BLaER1 treated with 17β-estradiol and CSF1 and Interleukin-3, amounts not matched to agents 10 nM and 100 nM (cell line): ENCODE data around the gene ACTL7A.
"Not testable (repeated sequence)": the region's sequence is repeated elsewhere in the genome, so short reads cannot be mapped to it uniquely, and the experiment has no call there.

Source experiments
- H3K27ac ChIP-seq, 11 experiments: shearing (Covaris generic); formaldehyde crosslinking; 2 replicates each; pipeline ENCODE4 v1.8.1; 2022
- H3K27me3 ChIP-seq, 11 experiments: shearing (Covaris generic); formaldehyde crosslinking; 2 replicates each; pipeline ENCODE4 v1.8.1; 2022
- H3K36me3 ChIP-seq, 11 experiments: shearing (Covaris generic); formaldehyde crosslinking; 2 replicates each; pipeline ENCODE4 v1.8.1; 2022
- H3K4me1 ChIP-seq, 10 experiments: shearing (Covaris generic); formaldehyde crosslinking; 2 replicates each; pipeline ENCODE4 v1.8.1; 2022
- H3K4me2 ChIP-seq, 11 experiments: shearing (Covaris generic); formaldehyde crosslinking; 2 replicates each; pipeline ENCODE4 v1.8.1; 2022
- H3K4me3 ChIP-seq, 10 experiments: shearing (Covaris generic); formaldehyde crosslinking; 2 replicates each; pipeline ENCODE4 v1.8.1; 2022
- H3K9ac ChIP-seq, 11 experiments: shearing (Covaris generic); formaldehyde crosslinking; 2 replicates each; pipeline ENCODE4 v1.8.1; 2022
- H3K9me3 ChIP-seq, 11 experiments: shearing (Covaris generic); formaldehyde crosslinking; replicated peaks in 1 of 11; 2 replicates each; pipeline ENCODE4 v1.8.1; 2022
- H4K20me1 ChIP-seq, 11 experiments: shearing (Covaris generic); formaldehyde crosslinking; 2 replicates each; pipeline ENCODE4 v1.8.1; 2022
- Cebpa-rat ChIP-seq, 11 experiments: shearing (Covaris generic); IDR thresholded peaks; 2 replicates each; pipeline ENCODE4 v1.8.1; 2022

Gene ACTL7A

GRCh38 chr9:108876425-108876824, 14.4 kb downstream of the ACTL7A start:
- H3K36me3 ChIP-seq: peaks cover 88 to 100% (median 94%) of the 10 kb centered on the region in 11 experiments
- no peaks in the 10 kb centered on the region for H3K4me1 ChIP-seq
- H3K9ac ChIP-seq: no peak overlapping the region
- H3K27ac ChIP-seq: no peak overlapping the region
- H3K9me3 ChIP-seq: peaks cover 8 to 17% (median 10%) of the 10 kb centered on the region in 11 experiments
- no peaks in the 10 kb centered on the region for H3K27me3 ChIP-seq
- no peaks in the 10 kb centered on the region for H4K20me1 ChIP-seq
- no peak overlapping the region for H3K4me2 ChIP-seq
- no peak for TF ChIP-seq Cebpa-rat (IDR thresholded peaks at IDR 0.05)
- H3K4me3 ChIP-seq: no peak overlapping the region

GRCh38 chr9:108877524-108877923, 15.5 kb downstream of the ACTL7A start:
- Histone ChIP-seq H3K9ac (no peak overlapping the region), H4K20me1 (no peaks in the 10 kb centered on the region), H3K27me3 (no peaks in the 10 kb centered on the region), H3K27ac (no peak overlapping the region), H3K4me1 (no peaks in the 10 kb centered on the region), H3K9me3 (peaks cover 0 to 8% (median 0%) of the 10 kb centered on the region in 11 experiments; a peak in 1 of 22 replicates), H3K36me3 (peaks cover 87 to 100% (median 94%) of the 10 kb centered on the region in 11 experiments), H3K4me2 (no peak overlapping the region), H3K4me3 (no peak overlapping the region)
- TF ChIP-seq Cebpa-rat (IDR thresholded peaks at IDR 0.05): no peak

- Histone ChIP-seq H3K27ac (no peak overlapping the region), H3K4me1 (no peaks in the 10 kb centered on the region), H3K36me3 (peaks cover 69 to 90% (median 81%) of the 10 kb centered on the region in 11 experiments), H3K9me3 (no peaks in the 10 kb centered on the region), H3K9ac (no peak overlapping the region), H3K4me3 (no peak overlapping the region), H4K20me1 (no peaks in the 10 kb centered on the region), H3K27me3 (no peaks in the 10 kb centered on the region), H3K4me2 (no peak overlapping the region)
- TF ChIP-seq Cebpa-rat (IDR thresholded peaks at IDR 0.05): no peak
Measured at GRCh38 chr9:108880738-108881316, 18.8 kb downstream of the ACTL7A start.

GRCh38 chr9:108882052-108882888, 20.2 kb downstream of the ACTL7A start:
- TF ChIP-seq Cebpa-rat (IDR thresholded peaks at IDR 0.05): no peak
- H3K9me3 ChIP-seq: no peaks in the 10 kb centered on the region
- no peak overlapping the region for H3K4me2 ChIP-seq
- no peak overlapping the region for H3K4me3 ChIP-seq
- H3K9ac ChIP-seq: no peak overlapping the region
- peaks cover 63 to 90% (median 77%) of the 10 kb centered on the region in 11 experiments for H3K36me3 ChIP-seq
- H3K4me1 ChIP-seq: no peaks in the 10 kb centered on the region
- H4K20me1 ChIP-seq: no peaks in the 10 kb centered on the region
- no peaks in the 10 kb centered on the region for H3K27me3 ChIP-seq
- H3K27ac ChIP-seq: no peak overlapping the region

GRCh38 chr9:108883085-108883484, 21.0 kb downstream of the ACTL7A start:
- Histone ChIP-seq H3K27ac (no peak overlapping the region), H3K4me3 (no peak overlapping the region), H3K9ac (no peak overlapping the region), H3K4me2 (no peak overlapping the region), H3K27me3 (no peaks in the 10 kb centered on the region), H3K36me3 (peaks cover 63 to 90% (median 77%) of the 10 kb centered on the region in 11 experiments), H3K9me3 (no peaks in the 10 kb centered on the region), H3K4me1 (no peaks in the 10 kb centered on the region), H4K20me1 (no peaks in the 10 kb centered on the region)
- no peak for TF ChIP-seq Cebpa-rat (IDR thresholded peaks at IDR 0.05)

GRCh38 chr9:108884701-108885100, 22.6 kb downstream of the ACTL7A start:
- no peaks in the 10 kb centered on the region for H4K20me1 ChIP-seq
- H3K27ac ChIP-seq: no peak overlapping the region
- TF ChIP-seq Cebpa-rat (IDR thresholded peaks at IDR 0.05): no peak
- H3K4me1 ChIP-seq: no peaks in the 10 kb centered on the region
- no peak overlapping the region for H3K4me3 ChIP-seq
- no peaks in the 10 kb centered on the region for H3K27me3 ChIP-seq
- H3K36me3 ChIP-seq: peaks cover 60 to 90% (median 77%) of the 10 kb centered on the region in 11 experiments
- no peak overlapping the region for H3K4me2 ChIP-seq
- no peaks in the 10 kb centered on the region for H3K9me3 ChIP-seq
- H3K9ac ChIP-seq: no peak overlapping the region

GRCh38 chr9:108885643-108886348, 23.7 kb downstream of the ACTL7A start:
- no peak overlapping the region for H3K9ac ChIP-seq
- H3K4me2 ChIP-seq: no peak overlapping the region
- H3K4me1 ChIP-seq: no peaks in the 10 kb centered on the region
- H3K27me3 ChIP-seq: no peaks in the 10 kb centered on the region
- TF ChIP-seq Cebpa-rat (IDR thresholded peaks at IDR 0.05): no peak
- no peaks in the 10 kb centered on the region for H3K9me3 ChIP-seq
- no peak overlapping the region for H3K4me3 ChIP-seq
- H3K27ac ChIP-seq: no peak overlapping the region
- H3K36me3 ChIP-seq: peaks cover 64 to 90% (median 78%) of the 10 kb centered on the region in 11 experiments
- no peaks in the 10 kb centered on the region for H4K20me1 ChIP-seq

GRCh38 chr9:108886594-108887271, 24.7 kb downstream of the ACTL7A start:
- not testable (repeated sequence) for H3K9me3 ChIP-seq, H3K27me3 ChIP-seq, H3K27ac ChIP-seq, H3K9ac ChIP-seq, H3K4me2 ChIP-seq, H3K4me3 ChIP-seq, H3K4me1 ChIP-seq, H4K20me1 ChIP-seq
- peaks cover 69 to 90% (median 83%) of the 10 kb centered on the region in 11 experiments for H3K36me3 ChIP-seq

GRCh38 chr9:108889649-108890067, 27.6 kb downstream of the ACTL7A start:
- no peak for TF ChIP-seq Cebpa-rat (IDR thresholded peaks at IDR 0.05)
- H4K20me1 ChIP-seq: no peaks in the 10 kb centered on the region
- no peak overlapping the region for H3K27ac ChIP-seq
- no peaks in the 10 kb centered on the region for H3K4me1 ChIP-seq
- no peaks in the 10 kb centered on the region for H3K27me3 ChIP-seq
- no peak overlapping the region for H3K4me3 ChIP-seq
- H3K36me3 ChIP-seq: peaks cover 81 to 99% (median 93%) of the 10 kb centered on the region in 11 experiments
- no peak overlapping the region for H3K9ac ChIP-seq
- no peaks in the 10 kb centered on the region for H3K9me3 ChIP-seq
- no peak overlapping the region for H3K4me2 ChIP-seq
